Cerebellar nuclear complex (tissue), 1 donor: ENCODE measurements around the gene PIRT.

Source experiments
- DNase-seq, 2 experiments: peaks; one replicate each; lab custom pipeline; 2025; lab: John Stamatoyannopoulos, UW

Gene PIRT

GRCh38 chr17:10789694-10790271, 48.1 kb downstream of the PIRT start:
- DNase-seq, result no peak

DNA sequence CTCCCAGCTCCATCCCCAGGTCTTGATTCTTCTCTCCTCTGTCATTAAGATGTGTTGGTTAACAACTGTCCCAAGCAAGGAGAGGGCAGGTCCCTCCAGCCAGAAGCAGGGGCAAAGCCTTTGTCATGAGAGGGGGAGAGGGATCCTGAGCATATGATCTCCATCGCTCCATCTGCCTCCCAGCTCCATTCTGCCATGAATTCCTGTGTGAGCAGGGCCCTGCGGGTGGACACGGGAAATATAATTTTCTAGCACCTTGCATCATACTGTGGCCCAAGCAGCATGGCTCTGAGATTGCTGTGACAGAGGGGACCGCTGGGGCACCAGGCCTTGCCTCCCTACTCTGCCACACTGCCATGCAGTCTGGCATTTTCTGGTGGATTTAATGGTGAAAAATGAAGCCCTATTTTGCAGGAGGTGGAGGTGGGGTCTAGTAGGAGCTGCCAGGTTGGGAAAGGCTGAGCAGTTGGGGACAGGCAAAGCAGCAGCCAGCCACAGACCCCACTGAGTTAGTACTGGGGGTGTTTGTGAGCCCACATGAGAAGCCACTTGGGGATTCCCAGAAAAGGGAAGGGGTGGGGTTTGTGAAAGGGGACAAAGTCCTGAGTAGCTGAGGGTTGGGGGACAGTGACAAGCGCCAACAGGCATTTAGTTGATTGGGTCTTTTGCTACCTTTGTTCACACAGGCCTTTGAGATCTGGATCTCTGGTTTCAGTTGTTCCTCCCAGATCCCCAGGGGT, 50.4 kb downstream of the PIRT start:
- DNase-seq, result no peak

DNA sequence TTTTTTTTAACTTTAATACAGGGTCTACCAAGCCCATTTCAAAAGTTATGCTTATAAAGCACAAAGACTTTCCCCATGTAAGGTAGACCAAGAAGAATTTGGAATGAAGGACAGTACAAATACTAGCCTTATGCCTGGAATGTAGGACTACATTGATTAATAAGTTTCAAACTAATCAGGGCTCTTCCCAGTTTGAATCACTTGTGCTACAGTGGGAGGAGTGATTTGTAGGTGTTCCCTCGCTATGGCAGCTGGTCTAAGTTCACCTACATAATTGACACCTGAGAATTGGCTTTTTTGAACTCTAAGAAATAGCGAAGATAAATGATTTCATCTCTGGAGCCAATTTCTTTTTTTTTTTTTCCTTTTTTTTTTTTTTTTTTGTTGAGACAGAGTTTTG, 52.6 kb downstream of the PIRT start:
- DNase-seq, result no peak

DNA sequence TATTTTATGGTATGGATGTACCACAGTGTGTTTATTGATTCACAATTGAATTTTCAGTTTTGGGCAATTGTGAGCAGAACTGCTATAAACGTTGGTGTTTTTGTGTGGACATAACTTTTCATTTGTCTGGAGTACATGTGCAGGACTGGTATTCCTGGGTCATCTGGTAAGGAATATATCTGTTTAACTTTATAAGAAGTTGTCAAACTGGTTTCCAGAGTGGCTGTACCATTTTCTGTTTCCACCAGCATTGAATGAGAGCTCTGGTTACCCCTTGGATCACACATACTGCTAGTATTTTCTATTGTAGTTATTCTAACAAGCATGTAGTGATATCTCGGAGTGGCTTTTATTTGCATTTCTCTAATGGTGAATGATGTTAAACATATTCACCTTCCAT, 58.3 kb downstream of the PIRT start:
- no peak for DNase-seq

DNA sequence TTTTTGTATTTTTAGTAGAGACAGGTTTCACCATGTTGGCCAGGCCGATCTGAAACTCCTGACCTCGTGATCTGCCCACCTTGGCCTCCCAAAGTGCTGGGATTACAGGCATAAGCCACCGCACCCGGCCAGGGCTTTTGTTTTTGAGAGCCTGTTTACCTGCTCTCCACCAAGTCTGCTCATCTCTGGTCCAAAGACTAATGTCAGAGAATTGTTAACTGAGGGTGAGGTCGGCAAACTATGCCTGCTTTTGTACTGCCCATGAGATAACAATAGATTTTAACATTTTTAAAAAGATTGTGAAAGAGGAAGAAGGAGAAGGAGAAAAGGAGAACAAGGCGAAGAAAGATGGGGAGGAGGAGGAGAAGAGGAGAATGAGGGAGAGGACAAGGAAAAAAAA, 60.0 kb downstream of the PIRT start:
- no peak for DNase-seq

- DNase-seq, result no peak
Measured at GRCh38 chr17:10777131-10777807, 60.6 kb downstream of the PIRT start.

DNA sequence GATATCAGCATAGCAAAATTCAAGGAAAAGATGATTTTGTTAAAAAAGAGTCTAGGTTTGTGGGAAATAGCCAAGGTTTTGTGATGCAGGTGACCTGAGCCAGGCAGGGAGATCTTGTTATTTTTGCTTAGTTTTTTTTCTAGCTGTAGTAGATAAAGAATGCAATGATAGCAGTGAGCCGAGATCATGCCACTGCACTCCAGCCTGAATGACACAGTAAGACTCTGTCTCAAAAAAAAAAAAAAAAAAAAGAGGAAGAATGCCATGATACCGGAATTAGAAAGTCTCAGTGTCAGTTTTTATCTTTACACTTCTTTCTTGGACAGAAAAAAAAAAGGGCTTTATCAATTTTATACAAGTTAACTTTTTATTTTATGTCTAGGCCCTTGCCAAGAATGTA, 61.5 kb downstream of the PIRT start:
- no peak for DNase-seq

- no peak for DNase-seq
Measured at GRCh38 chr17:10775740-10776356, 62.0 kb downstream of the PIRT start.

DNA sequence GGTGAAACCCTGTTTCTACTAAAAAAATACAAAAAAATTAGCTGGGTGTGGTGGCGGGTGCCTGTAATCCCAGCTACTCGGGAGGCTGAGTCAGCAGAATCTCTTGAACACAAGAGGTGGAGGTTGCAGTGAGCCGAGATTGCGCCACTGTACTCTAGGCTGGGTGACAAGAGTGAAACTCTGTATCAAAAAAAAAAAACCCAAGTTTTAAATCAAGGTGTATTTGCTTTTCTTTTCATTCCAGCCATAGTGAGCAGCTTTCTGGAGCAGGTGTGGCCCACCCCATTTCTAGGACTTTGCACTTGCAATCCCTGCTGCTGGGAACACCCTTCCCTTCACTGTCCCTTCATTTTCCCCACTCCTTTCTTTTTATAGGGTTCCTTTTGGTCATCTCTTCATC, 62.8 kb downstream of the PIRT start:
- no peak for DNase-seq

GRCh38 chr17:10773391-10773790, 64.5 kb downstream of the PIRT start:
- DNase-seq, result no peak
